Caki2 (cell line): Measurements from ENCODE around the gene CRADD. TPM values are rescaled to one million over a fixed set of nuclear protein-coding genes. Genes with fewer than 3 reads are reported as not detected.

Experiments used
- total RNA-seq: library from RNA; depleted of rRNA; stranded (reverse); fragments of >200 nt; shearing (Covaris generic); gene quantifications from 2 replicates; pipeline ENCODE4 v1.2.3, GENCODE V29; 2014; ENCODE audit warnings: low replicate concordance; rRNA removed

CRADD gene
- total RNA-seq, 1 experiment from 2014 or later: 15.4 TPM

Other genes with a start within 250 kb of the CRADD start
- 32.5 and 53.2 TPM in 2 replicates for gene UBE2N, start 235.4 kb upstream of the CRADD start, total RNA-seq
- 25.1 and 48.3 TPM in 2 replicates for gene MRPL42, start 209.9 kb upstream of the CRADD start, total RNA-seq
- 4.9 and 7.1 TPM in 2 replicates for gene SOCS2, start 104.7 kb upstream of the CRADD start, total RNA-seq